Stimulated activated CD4-positive, alpha-beta T cell treated with anti-CD3 and anti-CD28 coated beads, Interleukin-1b, Interleukin-23, amount 100 ng/mL, for 4 hours (primary cell): Measurements from ENCODE around the gene AGBL4.

Experiments
- DNase-seq, 2 donors: peaks; one replicate each; pipeline ENCODE4 v3.0.0-alpha.2; 2020; ENCODE audit warnings: low read depth in 2 of 2

The AGBL4 gene

DNA sequence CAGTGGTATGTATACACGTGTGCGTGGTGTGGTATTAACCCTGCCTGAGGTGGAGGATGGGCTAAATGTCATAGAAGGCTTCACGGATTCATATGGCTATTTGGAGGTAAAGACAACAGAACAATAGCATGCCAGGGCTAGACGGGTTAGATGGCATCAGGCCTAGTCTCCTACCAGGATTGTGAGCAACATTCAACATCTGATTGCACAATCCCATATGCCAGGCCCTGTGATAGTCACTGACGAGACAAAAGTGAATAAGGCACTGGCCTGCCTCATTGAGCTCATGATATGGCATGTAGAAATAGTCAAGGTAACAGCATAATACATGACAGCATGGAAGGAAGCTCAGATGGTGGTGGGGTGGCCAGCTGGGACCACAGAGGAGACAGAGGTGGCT, 1079.9 kb downstream of the AGBL4 start:
- no peak for DNase-seq

DNA sequence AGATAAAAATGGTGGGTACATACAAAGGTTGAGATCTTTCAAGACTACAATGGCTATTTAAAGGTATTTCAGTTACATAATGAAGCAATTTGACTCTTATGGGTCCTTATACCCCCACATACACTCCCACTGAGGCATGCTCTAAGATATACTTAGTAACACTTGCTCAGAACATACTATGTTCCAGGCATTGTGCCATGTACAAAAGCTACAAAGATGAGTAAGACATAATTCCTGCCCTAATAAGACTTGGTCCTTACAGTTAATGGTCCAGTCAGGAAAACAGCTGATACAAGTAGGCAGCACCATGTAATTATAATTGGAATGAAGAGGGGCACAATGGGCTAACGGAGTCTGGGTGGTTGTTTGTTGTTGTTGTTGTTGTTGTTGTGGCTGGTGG, 1080.4 kb downstream of the AGBL4 start:
- no peak for DNase-seq

DNA sequence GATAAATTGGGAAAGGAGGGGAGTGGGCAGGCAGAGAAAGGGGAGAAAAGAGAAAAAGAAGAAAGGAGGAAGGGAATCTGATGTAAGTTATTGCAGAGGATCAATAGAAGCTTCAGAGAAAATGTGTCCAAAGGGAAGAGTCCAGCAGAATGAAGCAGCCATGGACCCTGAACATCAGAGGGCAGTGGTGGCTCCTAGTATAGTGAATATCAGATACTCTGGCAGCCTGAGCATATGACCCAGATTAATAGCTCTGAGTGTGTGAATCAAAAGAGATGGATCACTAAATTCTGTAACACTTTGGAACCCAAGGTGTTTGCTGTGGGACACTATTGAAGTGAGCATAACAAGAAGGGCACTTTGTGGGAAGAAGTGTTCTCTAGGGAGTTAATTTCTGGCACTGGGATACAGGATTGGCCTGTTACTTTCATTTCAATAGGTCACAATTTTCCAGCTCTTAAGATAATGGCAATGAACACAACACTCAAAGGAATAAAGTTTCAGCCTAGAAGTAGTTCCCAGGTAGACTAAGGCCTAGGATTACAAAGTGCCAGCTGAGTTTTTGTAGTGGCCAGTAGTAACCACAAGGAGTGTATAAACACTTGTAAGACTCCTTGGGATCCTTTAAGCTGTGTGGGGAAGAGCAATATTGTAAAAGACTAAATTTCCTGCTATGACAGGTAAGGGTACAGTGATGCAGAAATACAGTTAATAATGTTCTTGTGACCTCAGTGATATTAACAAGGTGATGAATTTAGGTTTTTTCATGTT, 1082.6 kb downstream of the AGBL4 start:
- no peak for DNase-seq

DNA sequence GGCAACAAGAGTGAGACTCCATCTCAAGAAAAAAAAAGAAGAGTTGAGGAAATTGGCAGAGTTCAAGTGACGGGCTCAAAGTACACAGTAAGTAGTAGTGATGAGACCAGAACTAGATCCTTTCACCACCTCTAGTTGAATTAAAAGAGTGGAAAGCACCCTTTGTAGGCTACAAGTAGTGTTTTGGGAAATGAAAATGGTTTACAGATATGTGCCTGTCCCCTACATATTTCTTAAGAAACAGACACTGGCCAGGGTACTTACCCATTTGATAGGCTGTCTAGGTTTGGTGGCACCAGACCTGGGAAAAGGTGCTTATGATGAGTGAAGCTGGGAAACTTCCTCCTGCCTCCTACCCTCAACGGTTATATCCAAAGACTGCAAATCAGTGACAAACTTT, 1083.4 kb downstream of the AGBL4 start:
- DNase-seq: no peak

DNA sequence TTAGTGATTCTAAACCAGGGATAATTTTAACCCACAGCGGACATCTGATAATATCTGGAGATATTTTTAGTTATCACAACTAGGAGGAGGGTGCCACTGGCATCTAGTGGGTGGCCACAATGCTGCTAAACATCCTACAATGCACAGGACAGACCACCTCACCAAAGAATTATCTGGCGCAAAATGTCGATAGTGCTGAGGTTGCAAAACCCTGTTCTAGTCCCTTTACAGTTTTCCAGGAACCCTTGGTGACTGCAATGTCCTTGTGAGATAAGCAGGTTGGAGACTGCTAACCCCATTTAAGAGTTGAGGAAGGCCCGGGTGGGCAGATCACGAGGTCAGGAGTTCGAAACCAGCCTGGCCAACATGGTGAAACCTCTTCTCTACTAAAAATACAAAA, 1083.9 kb downstream of the AGBL4 start:
- no peak for DNase-seq

DNA sequence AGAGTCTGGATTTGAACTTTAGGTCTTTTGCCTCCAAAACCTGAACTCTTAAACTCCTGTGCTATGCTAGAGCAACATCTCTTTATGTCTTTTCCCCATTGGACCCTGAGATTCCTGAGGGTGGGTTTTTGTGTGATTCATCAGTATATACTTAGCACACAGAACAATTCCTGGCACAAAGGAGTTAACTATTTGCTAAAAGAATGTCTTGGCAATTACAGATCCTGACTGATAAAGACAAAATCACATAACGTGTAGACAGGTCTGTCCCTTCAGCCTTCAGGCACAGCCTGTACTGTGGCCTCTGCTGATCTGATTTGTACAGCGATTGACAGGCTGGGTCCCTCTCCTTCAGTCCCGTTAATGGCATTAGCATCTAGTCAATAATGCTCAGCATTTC, 1084.7 kb downstream of the AGBL4 start:
- DNase-seq: no peak

DNA sequence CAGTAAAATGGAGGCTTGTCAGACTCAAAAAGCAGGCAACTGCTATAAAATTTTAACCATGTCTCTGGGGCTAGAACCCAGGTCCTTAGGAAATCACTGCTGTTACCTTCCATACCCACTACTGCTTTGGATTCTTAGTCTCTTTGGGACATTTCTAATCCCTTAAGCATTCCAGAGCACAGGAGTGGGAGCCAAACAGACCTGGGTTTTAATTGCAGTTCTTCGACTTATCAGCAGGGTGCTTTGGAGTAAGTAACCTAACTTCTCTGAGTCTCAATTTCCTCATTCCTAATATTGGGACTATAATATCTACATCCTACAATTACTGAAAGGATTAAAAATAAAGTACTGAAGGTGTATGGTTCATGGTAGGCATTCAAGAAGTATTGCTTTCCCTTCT, 1086.0 kb downstream of the AGBL4 start:
- DNase-seq: no peak

DNA sequence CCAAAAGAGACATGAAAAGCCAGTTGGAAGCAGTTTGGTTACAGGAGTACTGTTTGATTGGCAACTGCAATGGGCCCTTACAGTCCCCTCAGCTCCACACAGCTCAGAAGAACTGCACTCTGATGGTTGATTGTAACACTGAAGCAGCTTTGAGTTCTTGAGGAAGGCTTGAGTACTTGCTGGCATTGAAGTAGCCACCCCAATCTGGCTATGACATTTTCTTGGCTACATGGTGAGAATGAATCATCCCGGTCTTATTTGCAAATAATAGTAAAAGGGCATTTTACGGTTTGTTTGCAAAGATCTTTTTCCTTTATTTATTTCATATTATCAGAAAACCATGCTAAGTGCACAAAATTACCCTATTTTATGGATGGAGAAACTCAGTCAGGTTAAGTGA, 1087.3 kb downstream of the AGBL4 start:
- no peak for DNase-seq

DNA sequence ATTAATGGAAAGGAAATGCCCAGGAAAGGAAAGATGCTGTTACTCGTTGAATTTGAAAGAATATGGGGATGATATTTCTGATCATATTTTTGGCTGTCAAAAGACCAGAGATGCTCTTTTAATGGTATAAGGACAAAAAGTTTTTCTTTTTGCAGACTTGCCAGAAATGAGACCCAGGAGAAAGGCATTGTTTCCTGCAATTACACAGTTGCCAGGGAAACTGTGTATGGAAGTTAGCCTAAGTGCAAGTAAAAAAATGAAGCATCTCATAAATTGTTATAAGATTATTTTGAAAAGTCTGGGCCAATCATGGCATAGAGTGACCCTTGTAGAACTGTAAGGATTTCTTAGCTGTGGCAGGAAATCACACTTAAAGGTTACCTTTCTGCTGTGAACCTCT, 1091.4 kb downstream of the AGBL4 start:
- no peak for DNase-seq

DNA sequence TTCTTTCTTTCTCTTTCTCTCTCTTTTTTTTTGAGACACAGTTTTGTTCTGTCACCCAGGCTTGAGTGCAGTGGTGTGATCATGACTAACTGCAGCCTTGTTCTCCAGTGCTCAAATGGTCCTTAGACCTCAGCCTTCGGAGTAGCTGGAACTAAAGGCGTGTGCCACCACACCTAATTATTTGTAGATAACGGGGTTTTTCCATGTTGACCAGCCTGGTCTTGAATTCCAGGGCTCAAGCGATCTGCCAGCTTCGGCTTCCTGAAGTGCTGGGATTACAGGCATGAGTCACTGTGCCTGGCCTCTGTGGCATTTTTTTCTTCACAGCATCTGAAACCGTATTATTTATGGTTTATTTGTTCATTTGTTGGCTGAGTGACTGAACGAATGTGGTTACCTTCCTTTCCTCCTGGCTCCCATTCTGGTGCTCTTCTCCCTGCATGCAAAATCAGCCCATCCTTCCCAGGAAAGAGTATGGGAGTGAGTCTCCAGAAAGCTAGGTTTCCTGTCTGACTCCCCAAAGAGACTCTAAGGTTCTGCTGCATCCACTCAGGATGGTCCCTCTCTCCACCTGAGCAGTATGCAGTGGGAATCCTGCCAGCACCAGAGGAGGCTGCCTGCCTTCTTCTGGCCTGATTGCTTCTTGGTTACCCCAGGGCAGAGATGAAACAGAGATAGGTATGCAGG, 1092.1 kb downstream of the AGBL4 start:
- DNase-seq: no peak

DNA sequence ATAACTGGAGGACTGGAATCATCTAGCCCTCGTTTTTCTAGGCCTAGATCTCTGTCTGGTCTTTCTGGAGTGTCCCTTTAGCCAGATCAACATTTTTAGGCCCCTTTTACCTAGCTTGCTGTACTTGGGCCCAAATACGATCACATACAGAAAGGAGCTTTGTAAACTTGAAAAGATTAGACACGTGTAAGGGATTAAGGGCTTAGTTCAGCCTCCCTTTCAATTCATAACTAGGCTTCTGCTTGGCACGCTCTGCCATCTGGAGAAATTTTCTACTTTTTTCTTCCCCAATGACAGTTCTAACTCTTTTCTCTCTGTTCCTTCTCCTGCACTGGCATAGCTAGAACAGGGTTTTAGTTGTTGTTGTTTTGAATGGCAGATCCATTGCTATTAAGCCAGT, 1093.7 kb downstream of the AGBL4 start:
- no peak for DNase-seq

DNA sequence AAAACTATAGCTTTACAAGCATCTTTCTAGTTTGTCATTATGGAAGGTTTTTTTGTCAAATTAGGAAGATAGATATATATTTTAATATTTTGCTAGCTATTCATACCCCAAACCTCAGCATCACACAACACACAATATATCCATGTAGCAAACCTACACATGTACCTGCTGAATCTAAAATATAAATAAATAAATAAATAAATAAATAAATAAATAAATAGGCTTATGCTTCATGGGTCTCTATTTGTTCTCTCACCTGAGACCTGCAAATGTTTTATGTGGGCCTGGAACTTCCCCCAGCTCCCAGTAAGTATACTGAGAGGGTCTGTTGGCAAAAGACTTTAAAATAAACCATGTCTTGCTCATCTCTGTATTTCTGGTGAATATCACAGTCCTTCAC, 1099.7 kb downstream of the AGBL4 start:
- no peak for DNase-seq

DNA sequence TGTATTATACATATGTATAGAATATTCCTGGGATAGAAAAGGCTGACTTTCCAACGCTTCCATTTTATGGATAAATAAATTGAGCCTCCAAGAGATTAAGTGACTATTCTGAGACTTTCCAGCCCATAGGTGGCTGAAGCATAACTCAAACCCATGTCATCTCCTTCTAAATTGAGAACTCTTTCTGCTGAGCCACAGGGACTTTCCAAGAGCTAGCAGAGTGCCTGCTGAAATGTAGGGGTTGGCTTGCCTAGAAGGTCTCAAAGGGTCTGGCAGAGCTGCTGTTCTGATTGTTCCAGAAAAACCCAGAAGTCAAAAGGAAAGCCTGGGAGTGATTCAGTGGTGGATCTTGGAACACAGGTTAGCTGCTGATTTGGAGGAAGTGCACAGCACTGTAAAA, 1100.6 kb downstream of the AGBL4 start:
- no peak for DNase-seq

DNA sequence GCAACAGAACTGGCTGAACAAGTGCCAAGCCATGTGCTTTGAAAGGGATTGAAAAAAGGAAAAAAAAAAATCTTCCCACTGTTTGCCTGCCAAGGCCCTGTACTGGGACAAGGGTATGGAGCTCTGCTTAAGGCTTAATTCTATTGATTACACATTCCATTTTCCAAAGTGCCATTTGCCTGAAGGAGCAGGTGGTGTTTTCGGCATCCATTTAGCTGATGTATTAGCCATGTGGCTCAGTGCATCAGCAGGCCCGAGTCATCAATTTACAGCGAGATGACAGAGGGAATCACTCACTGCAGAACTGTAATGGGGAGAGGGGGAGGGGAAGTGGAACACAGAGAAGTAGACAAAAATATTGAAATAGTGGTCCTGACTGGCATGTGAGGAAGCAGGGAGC, 1102.9 kb downstream of the AGBL4 start:
- no peak for DNase-seq

DNA sequence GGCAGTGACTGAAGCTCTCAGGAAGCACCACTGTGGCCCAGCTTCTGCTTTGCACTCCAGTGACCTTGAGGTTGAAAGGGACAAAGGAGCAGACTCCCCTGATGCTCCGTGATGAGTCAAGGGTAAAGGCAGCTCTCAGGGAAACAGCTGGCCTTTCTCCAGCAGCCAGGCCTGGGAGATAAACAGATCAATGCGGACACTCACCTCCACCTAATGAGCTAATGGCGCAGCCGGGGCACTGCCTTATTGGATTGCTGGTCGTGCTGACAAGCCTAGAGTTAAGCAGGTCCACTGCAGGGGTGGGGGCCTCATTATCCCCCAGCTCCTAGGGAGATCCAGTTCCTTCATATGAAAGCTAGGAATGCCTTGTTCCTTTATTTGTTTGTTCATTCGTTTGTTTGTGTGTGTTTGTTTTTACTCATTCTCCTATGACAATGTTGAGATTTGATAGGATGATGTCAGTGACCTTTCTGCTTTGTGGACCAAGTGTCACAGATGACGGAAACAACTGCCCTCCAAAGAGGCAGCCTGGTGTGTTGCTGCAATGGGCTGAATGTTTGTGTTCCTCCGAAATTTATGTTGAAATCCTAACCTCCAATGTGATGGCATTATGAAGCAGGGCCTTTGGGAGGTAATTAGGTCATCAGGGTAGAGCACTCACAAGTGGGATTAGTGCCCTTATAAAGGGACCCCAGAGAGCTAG, 1105.7 kb downstream of the AGBL4 start:
- no peak for DNase-seq

DNA sequence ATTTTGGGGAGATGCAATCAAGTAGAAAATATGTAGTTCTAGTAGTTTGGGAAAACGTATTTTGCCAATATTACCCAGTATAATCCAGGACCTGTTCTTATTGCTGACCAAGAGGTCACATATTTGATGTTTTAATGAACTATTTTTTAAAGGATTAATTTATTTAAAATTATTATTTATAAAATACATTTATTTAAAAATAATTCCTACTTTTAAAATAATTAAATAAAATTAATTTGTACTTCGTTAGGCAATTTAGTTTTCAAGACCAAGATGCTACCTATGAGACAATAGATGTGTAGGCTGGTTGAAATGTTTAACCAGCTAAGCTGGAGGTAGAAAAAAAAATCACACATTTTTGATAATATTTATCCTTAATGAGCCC, 1106.7 kb downstream of the AGBL4 start:
- no peak for DNase-seq

DNA sequence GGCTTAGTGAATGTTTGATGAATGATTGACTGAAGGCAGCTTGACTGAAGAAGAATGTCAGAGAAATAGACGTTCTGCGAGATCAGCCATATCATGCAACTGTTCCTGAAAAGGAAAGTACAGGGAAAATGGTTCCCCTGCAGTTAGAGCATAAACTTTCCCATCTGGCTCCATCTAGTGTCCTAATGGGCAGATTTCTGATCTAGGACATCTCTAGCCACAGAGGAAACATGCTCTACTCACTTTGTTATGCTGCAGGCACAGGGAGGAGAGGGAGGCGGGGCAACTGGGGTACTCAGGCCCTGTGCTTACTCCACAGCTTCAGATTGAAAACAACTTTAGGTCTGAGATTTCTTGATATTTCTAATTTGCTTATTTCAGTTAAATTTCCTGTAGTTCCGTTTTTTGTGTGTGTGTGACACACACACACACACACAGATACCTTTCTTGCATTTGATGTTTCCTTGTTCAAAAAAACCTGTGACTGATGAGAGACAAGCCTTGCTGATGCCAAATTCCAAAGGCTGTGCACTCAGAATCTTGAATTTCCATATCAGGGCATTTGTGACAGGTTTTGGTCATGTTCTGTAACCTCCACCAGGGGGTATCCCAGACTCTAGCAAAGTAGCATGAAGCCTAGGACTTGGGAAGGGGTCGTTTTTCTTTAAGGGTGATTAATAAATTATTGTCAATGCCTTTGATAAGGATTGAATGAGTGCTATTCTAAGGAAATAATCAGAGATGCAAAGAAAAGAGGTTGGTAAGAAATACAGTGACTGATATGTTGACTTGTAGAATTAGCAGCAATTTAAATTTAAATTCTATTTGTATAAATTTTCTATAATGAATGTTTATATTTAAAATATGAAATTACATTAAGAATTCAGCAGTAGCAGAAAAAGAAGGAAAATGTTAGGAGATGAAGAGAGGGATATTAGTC, 1107.4 kb downstream of the AGBL4 start:
- no peak for DNase-seq

DNA sequence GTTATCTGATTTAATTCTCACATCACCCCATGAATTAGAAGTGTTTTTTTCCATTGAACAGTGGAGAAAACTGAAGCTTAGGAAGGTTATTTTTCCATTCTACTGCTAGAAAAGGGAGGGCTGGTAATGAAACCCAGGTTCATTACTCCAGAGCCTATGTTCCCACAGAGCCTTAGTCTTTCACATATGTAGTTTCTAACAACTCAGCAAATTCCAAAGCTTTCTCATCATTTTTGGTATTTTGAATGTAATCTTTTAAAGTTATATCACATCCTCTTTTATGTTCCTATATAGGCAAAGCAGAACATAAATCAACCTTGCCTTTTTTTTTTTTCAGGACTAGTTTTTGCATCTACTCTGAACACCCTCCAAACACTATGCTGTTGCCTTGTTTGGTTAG, 1115.1 kb downstream of the AGBL4 start:
- DNase-seq: no peak

DNA sequence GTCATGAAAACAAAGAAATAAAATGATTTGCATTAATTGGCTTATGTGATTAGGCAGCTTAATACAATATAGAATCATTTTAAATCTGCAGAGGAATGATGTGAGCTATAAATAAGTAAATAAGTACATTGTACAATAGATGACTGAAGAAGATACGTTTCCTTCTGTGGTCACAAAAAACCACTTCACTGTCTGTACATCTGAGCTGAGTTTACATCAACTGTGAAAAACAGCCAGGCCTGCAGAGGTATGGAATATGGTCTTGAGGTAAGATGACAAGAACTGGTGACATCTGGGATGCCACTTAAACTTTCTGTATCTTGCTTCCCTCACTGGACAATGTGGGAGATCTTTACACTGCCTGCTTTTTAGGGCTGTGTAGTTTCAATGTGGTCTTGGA, 1117.0 kb downstream of the AGBL4 start:
- DNase-seq: no peak

DNA sequence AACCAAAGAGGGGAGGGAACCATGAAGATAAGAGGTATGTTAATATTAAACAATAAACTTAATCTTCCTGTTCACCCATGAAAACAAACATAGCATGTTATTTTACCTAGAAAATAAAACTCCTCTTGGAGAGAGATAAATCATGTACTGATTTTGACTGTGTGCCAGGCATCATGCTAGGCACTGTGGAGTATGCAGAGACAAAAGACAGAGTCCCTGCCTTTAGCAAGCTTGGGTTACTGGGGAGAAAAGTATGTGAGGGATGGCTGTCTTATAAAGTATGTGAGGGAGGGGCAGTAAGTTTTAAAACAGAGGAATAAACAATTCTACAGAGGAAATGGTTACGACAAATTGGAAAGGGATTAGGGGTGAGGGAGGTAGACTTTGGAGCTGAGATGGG, 1117.6 kb downstream of the AGBL4 start:
- DNase-seq: no peak

DNA sequence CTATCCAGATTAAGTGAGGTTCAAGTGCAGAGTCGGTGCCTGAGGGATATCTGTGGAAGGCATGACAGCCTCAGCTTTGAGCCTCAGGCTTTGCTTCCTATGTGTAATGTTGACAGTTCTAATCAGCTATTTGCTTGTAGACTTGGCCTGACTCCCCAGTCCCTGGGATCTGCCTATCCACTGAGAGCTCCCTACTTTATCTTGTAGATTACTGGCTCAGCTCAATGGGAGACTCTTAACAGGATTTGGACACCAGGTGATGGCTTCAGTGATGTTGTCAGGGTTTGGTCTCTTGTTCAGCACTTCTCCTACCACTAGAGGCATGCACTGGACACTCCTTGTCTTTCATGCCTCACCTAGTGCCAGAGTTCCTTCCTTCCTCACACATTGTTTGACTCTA, 1120.5 kb downstream of the AGBL4 start:
- no peak for DNase-seq

DNA sequence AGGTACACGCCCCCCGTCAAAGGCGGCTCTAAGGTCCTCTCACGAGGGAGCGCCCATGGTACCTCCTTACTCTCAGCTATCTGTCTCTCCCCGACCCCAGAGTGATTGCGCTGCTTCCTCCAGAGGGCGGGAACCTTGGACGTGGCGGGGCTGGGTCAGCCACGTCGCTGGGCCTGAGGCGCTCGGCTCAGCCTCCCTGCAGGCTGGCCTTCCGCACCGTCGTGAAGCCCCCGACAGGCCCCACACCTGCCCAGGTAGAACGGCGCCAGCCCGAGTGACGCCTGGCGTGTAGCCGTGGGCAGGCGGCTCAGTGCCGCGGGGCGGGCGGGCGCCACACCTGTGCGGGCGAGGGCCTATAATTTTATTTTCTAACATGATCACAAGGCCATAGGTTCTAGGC, 1124.9 kb downstream of the AGBL4 start:
- no peak for DNase-seq
